ENCODE data around the gene ABHD5.

DNA sequence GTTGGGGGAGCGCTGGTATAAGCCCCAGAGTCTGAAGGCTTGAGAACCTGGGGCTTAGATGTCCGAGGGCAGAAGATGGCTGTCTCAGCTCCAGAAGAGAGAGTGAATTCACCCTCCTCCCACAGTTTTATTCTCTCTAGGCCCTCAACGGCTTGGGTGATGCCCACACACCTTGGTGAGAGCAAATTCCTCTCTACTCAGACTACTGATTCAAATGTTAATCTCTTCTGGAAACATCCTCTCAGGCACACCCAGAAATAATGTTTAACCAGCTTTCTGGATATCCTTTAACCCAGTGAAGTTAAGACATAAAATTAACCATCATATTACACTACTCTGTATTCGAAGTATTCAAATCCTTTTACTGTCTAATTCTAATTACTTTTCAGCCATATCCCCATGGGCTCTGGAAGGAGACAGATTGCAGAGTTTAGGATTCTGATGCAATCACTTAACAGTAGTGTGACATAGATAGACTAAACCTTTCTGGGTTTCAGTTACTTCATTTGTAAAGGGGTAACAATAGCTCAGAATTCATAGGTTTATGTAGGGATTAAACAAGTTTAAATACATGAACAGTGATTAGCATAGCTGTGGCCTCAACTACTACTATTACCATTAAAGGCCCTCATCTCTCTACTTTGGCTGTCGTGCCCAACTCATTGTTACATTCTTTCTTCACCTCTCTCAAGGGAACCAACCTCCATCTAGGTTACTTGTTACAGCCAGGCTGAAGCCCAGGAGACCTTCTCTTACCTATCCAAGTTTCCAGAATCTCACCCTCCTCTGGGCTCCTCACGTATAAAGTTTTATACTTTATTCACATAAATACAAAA lies 43.2 kb upstream of the ABHD5 start:
- TF ChIP-seq, protein P1, sequence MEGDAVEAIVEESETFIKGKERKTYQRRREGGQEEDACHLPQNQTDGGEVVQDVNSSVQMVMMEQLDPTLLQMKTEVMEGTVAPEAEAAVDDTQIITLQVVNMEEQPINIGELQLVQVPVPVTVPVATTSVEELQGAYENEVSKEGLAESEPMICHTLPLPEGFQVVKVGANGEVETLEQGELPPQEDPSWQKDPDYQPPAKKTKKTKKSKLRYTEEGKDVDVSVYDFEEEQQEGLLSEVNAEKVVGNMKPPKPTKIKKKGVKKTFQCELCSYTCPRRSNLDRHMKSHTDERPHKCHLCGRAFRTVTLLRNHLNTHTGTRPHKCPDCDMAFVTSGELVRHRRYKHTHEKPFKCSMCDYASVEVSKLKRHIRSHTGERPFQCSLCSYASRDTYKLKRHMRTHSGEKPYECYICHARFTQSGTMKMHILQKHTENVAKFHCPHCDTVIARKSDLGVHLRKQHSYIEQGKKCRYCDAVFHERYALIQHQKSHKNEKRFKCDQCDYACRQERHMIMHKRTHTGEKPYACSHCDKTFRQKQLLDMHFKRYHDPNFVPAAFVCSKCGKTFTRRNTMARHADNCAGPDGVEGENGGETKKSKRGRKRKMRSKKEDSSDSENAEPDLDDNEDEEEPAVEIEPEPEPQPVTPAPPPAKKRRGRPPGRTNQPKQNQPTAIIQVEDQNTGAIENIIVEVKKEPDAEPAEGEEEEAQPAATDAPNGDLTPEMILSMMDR (IDR thresholded peaks at IDR 0.05) = no peak
- peak; percentile 17; the same call in 1 of the 2 replicates for TF ChIP-seq GABPB1 (CRISPR knock-in tag; IDR thresholded peaks at IDR 0.05)
- TF ChIP-seq, protein P2, sequence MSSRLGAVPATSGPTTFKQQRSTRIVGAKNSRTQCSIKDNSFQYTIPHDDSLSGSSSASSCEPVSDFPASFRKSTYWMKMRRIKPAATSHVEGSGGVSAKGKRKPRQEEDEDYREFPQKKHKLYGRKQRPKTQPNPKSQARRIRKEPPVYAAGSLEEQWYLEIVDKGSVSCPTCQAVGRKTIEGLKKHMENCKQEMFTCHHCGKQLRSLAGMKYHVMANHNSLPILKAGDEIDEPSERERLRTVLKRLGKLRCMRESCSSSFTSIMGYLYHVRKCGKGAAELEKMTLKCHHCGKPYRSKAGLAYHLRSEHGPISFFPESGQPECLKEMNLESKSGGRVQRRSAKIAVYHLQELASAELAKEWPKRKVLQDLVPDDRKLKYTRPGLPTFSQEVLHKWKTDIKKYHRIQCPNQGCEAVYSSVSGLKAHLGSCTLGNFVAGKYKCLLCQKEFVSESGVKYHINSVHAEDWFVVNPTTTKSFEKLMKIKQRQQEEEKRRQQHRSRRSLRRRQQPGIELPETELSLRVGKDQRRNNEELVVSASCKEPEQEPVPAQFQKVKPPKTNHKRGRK (CRISPR knock-in tag; IDR thresholded peaks at IDR 0.05; ENCODE audit: borderline replicate concordance) = no peak
- TF ChIP-seq NFYB (CRISPR knock-in tag; conservative IDR thresholded peaks at IDR 0.05; ENCODE audit: low read depth) = no peak
- no peak for TF ChIP-seq FOXJ3 (CRISPR knock-in tag; IDR thresholded peaks at IDR 0.05; ENCODE audit: borderline replicate concordance)
- TF ChIP-seq, protein P3, sequence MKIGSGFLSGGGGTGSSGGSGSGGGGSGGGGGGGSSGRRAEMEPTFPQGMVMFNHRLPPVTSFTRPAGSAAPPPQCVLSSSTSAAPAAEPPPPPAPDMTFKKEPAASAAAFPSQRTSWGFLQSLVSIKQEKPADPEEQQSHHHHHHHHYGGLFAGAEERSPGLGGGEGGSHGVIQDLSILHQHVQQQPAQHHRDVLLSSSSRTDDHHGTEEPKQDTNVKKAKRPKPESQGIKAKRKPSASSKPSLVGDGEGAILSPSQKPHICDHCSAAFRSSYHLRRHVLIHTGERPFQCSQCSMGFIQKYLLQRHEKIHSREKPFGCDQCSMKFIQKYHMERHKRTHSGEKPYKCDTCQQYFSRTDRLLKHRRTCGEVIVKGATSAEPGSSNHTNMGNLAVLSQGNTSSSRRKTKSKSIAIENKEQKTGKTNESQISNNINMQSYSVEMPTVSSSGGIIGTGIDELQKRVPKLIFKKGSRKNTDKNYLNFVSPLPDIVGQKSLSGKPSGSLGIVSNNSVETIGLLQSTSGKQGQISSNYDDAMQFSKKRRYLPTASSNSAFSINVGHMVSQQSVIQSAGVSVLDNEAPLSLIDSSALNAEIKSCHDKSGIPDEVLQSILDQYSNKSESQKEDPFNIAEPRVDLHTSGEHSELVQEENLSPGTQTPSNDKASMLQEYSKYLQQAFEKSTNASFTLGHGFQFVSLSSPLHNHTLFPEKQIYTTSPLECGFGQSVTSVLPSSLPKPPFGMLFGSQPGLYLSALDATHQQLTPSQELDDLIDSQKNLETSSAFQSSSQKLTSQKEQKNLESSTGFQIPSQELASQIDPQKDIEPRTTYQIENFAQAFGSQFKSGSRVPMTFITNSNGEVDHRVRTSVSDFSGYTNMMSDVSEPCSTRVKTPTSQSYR (CRISPR knock-in tag; IDR thresholded peaks at IDR 0.05) = no peak
- TF ChIP-seq KAT7 (CRISPR knock-in tag; IDR thresholded peaks at IDR 0.05; ENCODE audit: borderline replicate concordance) = no peak
- no peak for TF ChIP-seq ESRRA (CRISPR knock-in tag; IDR thresholded peaks at IDR 0.05; ENCODE audit: borderline replicate concordance)
- TF ChIP-seq, protein P4, sequence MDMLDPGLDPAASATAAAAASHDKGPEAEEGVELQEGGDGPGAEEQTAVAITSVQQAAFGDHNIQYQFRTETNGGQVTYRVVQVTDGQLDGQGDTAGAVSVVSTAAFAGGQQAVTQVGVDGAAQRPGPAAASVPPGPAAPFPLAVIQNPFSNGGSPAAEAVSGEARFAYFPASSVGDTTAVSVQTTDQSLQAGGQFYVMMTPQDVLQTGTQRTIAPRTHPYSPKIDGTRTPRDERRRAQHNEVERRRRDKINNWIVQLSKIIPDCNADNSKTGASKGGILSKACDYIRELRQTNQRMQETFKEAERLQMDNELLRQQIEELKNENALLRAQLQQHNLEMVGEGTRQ (CRISPR knock-in tag; IDR thresholded peaks at IDR 0.05) = no peak
- TF ChIP-seq, protein P5, sequence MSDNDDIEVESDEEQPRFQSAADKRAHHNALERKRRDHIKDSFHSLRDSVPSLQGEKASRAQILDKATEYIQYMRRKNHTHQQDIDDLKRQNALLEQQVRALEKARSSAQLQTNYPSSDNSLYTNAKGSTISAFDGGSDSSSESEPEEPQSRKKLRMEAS (CRISPR knock-in tag; IDR thresholded peaks at IDR 0.05) = no peak
- no peak for TF ChIP-seq CREM (CRISPR knock-in tag; IDR thresholded peaks at IDR 0.05)
